Trophoblast cell (in vitro differentiated cells and primary cell): ENCODE results near the gene SEPSECS. TPM values are rescaled to one million over a fixed set of nuclear protein-coding genes. Genes with fewer than 3 reads are reported as not detected.

Experiments
- DNase-seq, 2 donors: peaks; one replicate each; pipeline ENCODE4 v3.0.0-alpha.2; 2016
- H2AFZ ChIP-seq: 2 replicates; pipeline ENCODE4 v1.6.1; 2013; ENCODE audit warnings: low read length, moderate library complexity, mild to moderate bottlenecking; ENCODE audit not compliant: insufficient read depth, poor library complexity
- H2AK5ac ChIP-seq: 2 replicates; pipeline ENCODE4 v1.6.1; 2013; ENCODE audit warnings: mild to moderate bottlenecking, low read length
- H2BK120ac ChIP-seq: 2 replicates; pipeline ENCODE4 v1.6.1; 2013; ENCODE audit warnings: low read length, mild to moderate bottlenecking, moderate library complexity; ENCODE audit not compliant: insufficient read depth, poor library complexity
- H2BK12ac ChIP-seq: 2 replicates; pipeline ENCODE4 v1.6.1; 2013; ENCODE audit warnings: mild to moderate bottlenecking, low read length, moderate library complexity
- H2BK5ac ChIP-seq: 2 replicates; pipeline ENCODE4 v1.6.1; 2013; ENCODE audit warnings: low read length, low read depth, moderate library complexity, mild to moderate bottlenecking; ENCODE audit not compliant: poor library complexity
- H3K14ac ChIP-seq: 2 replicates; pipeline ENCODE4 v1.6.1; 2013; ENCODE audit warnings: mild to moderate bottlenecking, low read length
- H3K18ac ChIP-seq: 2 replicates; pipeline ENCODE4 v1.6.1; 2013; ENCODE audit warnings: mild to moderate bottlenecking, low read length
- H3K23ac ChIP-seq: 2 replicates; pipeline ENCODE4 v1.6.1; 2013; ENCODE audit warnings: low read length
- H3K27ac ChIP-seq: 2 replicates; pipeline ENCODE4 v1.5.1; 2013; ENCODE audit warnings: low read depth, mild to moderate bottlenecking, inconsistent platforms, low read length, moderate library complexity
- H3K27me3 ChIP-seq: 2 replicates; pipeline ENCODE4 v1.6.1; 2013; ENCODE audit warnings: inconsistent platforms, mild to moderate bottlenecking, low read length, moderate library complexity; ENCODE audit not compliant: insufficient read depth
- H3K36me3 ChIP-seq, 2 experiments: 1 replicate in 1 of 2; 2 replicates in 1 of 2; pipeline ENCODE4 v1.6.1; 2013; ENCODE audit warnings: low read length in 2 of 2, mild to moderate bottlenecking in 2 of 2, moderate library complexity in 1 of 2; ENCODE audit not compliant: insufficient read depth in 2 of 2, control insufficient read depth in 1 of 2
- H3K4ac ChIP-seq: 2 replicates; pipeline ENCODE4 v1.6.1; 2013; ENCODE audit warnings: low read depth, mild to moderate bottlenecking, low read length, moderate library complexity
- H3K4me1 ChIP-seq, 2 experiments: 1 replicate in 1 of 2; 2 replicates in 1 of 2; pipeline ENCODE4 v1.6.1; 2013; ENCODE audit warnings: low read length in 2 of 2, mild to moderate bottlenecking in 2 of 2, moderate library complexity in 1 of 2; ENCODE audit not compliant: insufficient read depth in 2 of 2, control insufficient read depth in 1 of 2
- H3K4me2 ChIP-seq: 2 replicates; pipeline ENCODE4 v1.6.1; 2013; ENCODE audit warnings: inconsistent platforms, mild to moderate bottlenecking, low read length, moderate library complexity
- H3K4me3 ChIP-seq: 2 replicates; pipeline ENCODE4 v1.5.1; 2013; ENCODE audit warnings: mild to moderate bottlenecking, low read depth, low read length, inconsistent platforms
- H3K79me1 ChIP-seq: one replicate; pipeline ENCODE4 v1.6.1; 2013; ENCODE audit warnings: low read length
- H3K79me2 ChIP-seq: 2 replicates; pipeline ENCODE4 v1.6.1; 2013; ENCODE audit warnings: low read length, mild to moderate bottlenecking; ENCODE audit not compliant: control insufficient read depth, insufficient read depth, poor library complexity
- H3K9ac ChIP-seq: 2 replicates; pipeline ENCODE4 v1.6.1; 2013; ENCODE audit warnings: mild to moderate bottlenecking, low read length
- H3K9me3 ChIP-seq: 2 replicates; pipeline ENCODE4 v1.6.1; 2013; ENCODE audit warnings: low read depth, mild to moderate bottlenecking, control low read depth, inconsistent platforms, low read length; ENCODE audit not compliant: insufficient read depth
- H4K12ac ChIP-seq: 2 replicates; pipeline ENCODE4 v1.6.1; 2013; ENCODE audit warnings: low read depth, mild to moderate bottlenecking, low read length, moderate library complexity
- H4K8ac ChIP-seq: 2 replicates; pipeline ENCODE4 v1.6.1; 2013; ENCODE audit warnings: low read depth, mild to moderate bottlenecking, low read length, moderate library complexity
- H4K91ac ChIP-seq: one replicate; pipeline ENCODE4 v1.6.1; 2013; ENCODE audit warnings: low read depth, mild to moderate bottlenecking, low read length, moderate library complexity
- WGBS: extraction: QIAGEN DNeasy Blood & Tissue Kit; methylation state at CpG from one replicate; pipeline ENCODE4 v1.1.7; 2013; ENCODE audit warnings: missing lambda C conversion rate; ENCODE audit not compliant: insufficient read length, insufficient coverage; ENCODE audit errors: extremely low coverage; 5-methylcytosine and 5-hydroxymethylcytosine counted together
- polyA plus RNA-seq: library from polyadenylated mRNA; stranded (reverse); fragments of 200-250 nt; gene quantifications from 2 replicates; pipeline ENCODE4 v1.2.3, GENCODE V29; 2013

The SEPSECS gene
- polyA plus RNA-seq, result 3.4 TPM in 2 replicates

- no CpG with 5 or more reads among the region's 66 CpGs for WGBS
- peaks cover 3 to 11% of the 10 kb centered on the region in 2 experiments for H3K4me1 ChIP-seq
Observed at GRCh38 chr4:25159837-25160713, at the start of gene SEPSECS. Gene SEPSECS, minus strand, starts transcription at chr4:25160449. Its CDS starts 80 bp downstream, at chr4:25160369.

GRCh38 chr4:25209702-25210101 is 49.5 kb upstream of the SEPSECS start:
- Histone ChIP-seq H4K12ac (no peak overlapping the region), H3K4me3 (no peak overlapping the region), H3K27me3 (no peaks in the 10 kb centered on the region), H3K4me2 (peak overlapping the region; percentile 20), H2BK12ac (no peak overlapping the region), H3K79me1 (peaks cover 4% of the 10 kb centered on the region), H2BK5ac (no peak overlapping the region), H3K18ac (no peak overlapping the region), H2BK120ac (no peak overlapping the region), H4K8ac (no peak overlapping the region), H3K14ac (no peak overlapping the region), H3K4ac (no peak overlapping the region), H3K4me1 (peaks cover 6 to 11% of the 10 kb centered on the region in 2 experiments), H3K27ac (peak overlapping the region; percentile 3), H2AFZ (no peak overlapping the region), H3K9me3 (no peaks in the 10 kb centered on the region), H2AK5ac (no peak overlapping the region), H3K79me2 (no peaks in the 10 kb centered on the region), H3K9ac (no peak overlapping the region), H3K36me3 (no peaks in the 10 kb centered on the region), H4K91ac (no peak overlapping the region), H3K23ac (no peak overlapping the region)
- WGBS, result no CpG with 5 or more reads among the region's 1 CpG
- peak in 1 of 2 donors; percentile 19 for DNase-seq

More at GRCh38 chr4:25159837-25160713, at the start of gene SEPSECS:
- Histone ChIP-seq H3K14ac (peak within 1 kb of the TSS; percentile 65), H3K4me3 (peak within 1 kb of the TSS; percentile 83), H3K4me2 (peak within 1 kb of the TSS; percentile 66), H4K91ac (peak within 1 kb of the TSS; percentile 81), H3K9me3 (no peaks in the 10 kb centered on the region), H3K27ac (peak within 1 kb of the TSS; percentile 89), H2AK5ac (peak within 1 kb of the TSS; percentile 4), H3K79me2 (peaks cover 2% of the 10 kb centered on the region), H3K9ac (peak within 1 kb of the TSS; percentile 93), H3K4ac (peak within 1 kb of the TSS; percentile 54), H3K79me1 (peaks cover 18% of the 10 kb centered on the region), H3K36me3 (no peaks in the 10 kb centered on the region), H3K23ac (peak within 1 kb of the TSS; percentile 89), H2BK120ac (peak within 1 kb of the TSS; percentile 73), H4K12ac (peak within 1 kb of the TSS; percentile 71), H4K8ac (peak within 1 kb of the TSS; percentile 93), H2BK12ac (no peak within 1 kb of the TSS), H3K27me3 (no peaks in the 10 kb centered on the region), H3K18ac (peak within 1 kb of the TSS; percentile 58), H2BK5ac (peak within 1 kb of the TSS; percentile 85), H2AFZ (peak within 1 kb of the TSS; percentile 65)
- peak; percentile 99 to 100 for DNase-seq

DNA sequence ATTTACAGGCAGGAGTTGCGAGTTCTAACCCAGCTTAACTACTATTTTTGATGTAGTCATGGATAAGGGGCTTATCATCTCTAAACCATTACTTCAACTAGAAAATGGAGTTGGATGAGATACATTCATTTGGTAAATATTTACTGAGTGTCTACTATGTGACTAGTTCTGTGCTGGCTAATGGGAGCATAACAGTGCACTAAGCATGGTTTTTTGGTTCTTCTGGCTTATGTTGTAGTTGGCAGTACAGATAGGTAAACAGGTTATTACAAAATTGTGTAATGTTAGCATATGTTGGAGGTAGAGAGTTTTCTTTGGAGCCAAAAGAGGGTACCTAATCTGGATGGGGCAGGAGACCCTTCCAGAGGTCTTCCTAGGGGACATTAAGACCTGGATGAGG is 47.7 kb upstream of the SEPSECS start:
- Histone ChIP-seq H4K91ac (no peak overlapping the region), H3K79me2 (no peaks in the 10 kb centered on the region), H4K8ac (no peak overlapping the region), H3K79me1 (peaks cover 4% of the 10 kb centered on the region), H3K36me3 (no peaks in the 10 kb centered on the region), H2BK120ac (no peak overlapping the region), H3K23ac (no peak overlapping the region), H4K12ac (no peak overlapping the region), H3K14ac (no peak overlapping the region), H3K9me3 (no peaks in the 10 kb centered on the region), H3K4me2 (no peak overlapping the region), H3K9ac (no peak overlapping the region), H2BK12ac (no peak overlapping the region), H2AFZ (no peak overlapping the region), H3K4me3 (no peak overlapping the region), H3K27me3 (no peaks in the 10 kb centered on the region), H3K4ac (no peak overlapping the region), H3K18ac (no peak overlapping the region), H3K27ac (no peak overlapping the region), H2AK5ac (no peak overlapping the region), H2BK5ac (no peak overlapping the region), H3K4me1 (peaks cover 8 to 12% of the 10 kb centered on the region in 2 experiments)
- no CpG with 5 or more reads among the region's 1 CpG for WGBS
- peak in 1 of 2 donors; percentile 4 for DNase-seq

DNA sequence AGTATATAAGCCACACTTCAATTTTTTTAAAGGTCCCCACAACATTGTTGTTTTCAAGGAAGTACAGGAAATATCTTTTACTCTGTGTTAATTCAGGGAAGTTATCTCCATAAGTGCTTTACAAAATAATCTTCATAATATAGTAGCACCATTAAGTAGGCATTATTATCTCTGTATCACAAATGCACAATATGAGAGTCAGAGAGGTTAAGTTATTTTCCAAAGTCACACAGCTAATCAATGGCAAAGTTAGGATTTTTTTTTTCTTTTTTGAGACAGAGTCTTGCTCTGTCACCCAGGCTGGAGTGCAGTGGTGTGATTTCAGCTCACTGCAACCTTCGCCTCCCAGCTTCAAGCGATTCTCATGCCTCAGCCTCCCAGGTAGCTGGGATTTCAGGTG is 38.5 kb upstream of the SEPSECS start:
- Histone ChIP-seq H4K8ac (no peak overlapping the region), H2AK5ac (no peak overlapping the region), H2BK12ac (no peak overlapping the region), H3K9me3 (no peaks in the 10 kb centered on the region), H3K4me2 (no peak overlapping the region), H4K91ac (no peak overlapping the region), H3K27ac (no peak overlapping the region), H3K27me3 (no peaks in the 10 kb centered on the region), H2BK120ac (no peak overlapping the region), H2AFZ (no peak overlapping the region), H3K79me1 (no peaks in the 10 kb centered on the region), H3K14ac (no peak overlapping the region), H2BK5ac (no peak overlapping the region), H3K36me3 (no peaks in the 10 kb centered on the region), H3K79me2 (no peaks in the 10 kb centered on the region), H3K4ac (no peak overlapping the region), H3K18ac (no peak overlapping the region), H3K9ac (no peak overlapping the region), H3K4me3 (no peak overlapping the region), H3K23ac (no peak overlapping the region), H4K12ac (no peak overlapping the region), H3K4me1 (peaks cover 0 to 4% of the 10 kb centered on the region in 2 experiments)
- WGBS, result no CpG with 5 or more reads among the region's 2 CpGs
- DNase-seq, result no peak
